Cardiac atrium fibroblast (primary cell): Measurements from ENCODE around the gene SLC39A2. TPM values are rescaled to one million over a fixed set of nuclear protein-coding genes. Genes with fewer than 3 reads are reported as not detected.

Experiments used
- total RNA-seq: library from RNA; depleted of rRNA; stranded (reverse); fragments of >200 nt; gene quantifications from 2 replicates; pipeline ENCODE4 v1.2.3, GENCODE V29; 2015

Gene SLC39A2
- not detected in 2 replicates for total RNA-seq

GRCh38 chr14:20998674-20999366 lies at the start of gene SLC39A2:
Gene SLC39A2 (plus strand): TSS chr14:20999293. CDS start chr14:20999447, 154 bp downstream.

GRCh38 chr14:20954736-20955537 lies 44.2 kb upstream of the SLC39A2 start, which contains the start of gene RNASE2:
Gene RNASE2 (plus strand): TSS chr14:20955487. CDS start chr14:20955772, 285 bp downstream.

GRCh38 chr14:20989787-20990600 lies 9.1 kb upstream of the SLC39A2 start, which contains the start of gene METTL17:
Gene METTL17 (plus strand): TSS chr14:20989980. CDS start chr14:20990003, 23 bp downstream.

GRCh38 chr14:21024585-21025370 lies 25.7 kb downstream of the SLC39A2 start, which contains the start of gene NDRG2:
Gene NDRG2 (minus strand): TSS chr14:21025061. CDS start chr14:21023315, 1,746 bp downstream.

GRCh38 chr14:21029917-21030316 lies 30.8 kb downstream of the SLC39A2 start, which contains the start of gene TPPP2:
Gene TPPP2 (plus strand): TSS chr14:21030217. CDS start chr14:21030582, 365 bp downstream.

GRCh38 chr14:21034707-21035106 lies 35.6 kb downstream of the SLC39A2 start, which contains the start of gene RNASE13:
Gene RNASE13 (minus strand): TSS chr14:21034807. CDS start chr14:21034288, 519 bp downstream.

GRCh38 chr14:21041676-21042433 lies 42.8 kb downstream of the SLC39A2 start, which contains the start of gene RNASE7:
Gene RNASE7 (plus strand): TSS chr14:21042362. CDS start chr14:21042993, 631 bp downstream.

Other genes starting within 250 kb of the SLC39A2 start
- gene EDDM3B, start 230.9 kb upstream of the SLC39A2 start, total RNA-seq = not detected in 2 replicates
- not detected in 2 replicates for gene RNASE6, start 218.0 kb upstream of the SLC39A2 start, total RNA-seq
- 3.4 and 8.1 TPM in 2 replicates for gene RNASE1, start 196.4 kb upstream of the SLC39A2 start, total RNA-seq
- gene RNASE3, start 107.9 kb upstream of the SLC39A2 start, total RNA-seq = not detected in 2 replicates
- gene RNASE2, start 43.8 kb upstream of the SLC39A2 start, total RNA-seq = not detected in 2 replicates
- gene METTL17, start 9.3 kb upstream of the SLC39A2 start, total RNA-seq = 36.8 and 104 TPM in 2 replicates
- gene NDRG2, start 25.8 kb downstream of the SLC39A2 start, total RNA-seq = 14.7 and 16.4 TPM in 2 replicates
- not detected in 2 replicates for gene TPPP2, start 30.9 kb downstream of the SLC39A2 start, total RNA-seq
- not detected in 2 replicates for gene RNASE13, start 35.5 kb downstream of the SLC39A2 start, total RNA-seq
- not detected in 2 replicates for gene RNASE7, start 43.1 kb downstream of the SLC39A2 start, total RNA-seq
- not detected in 2 replicates for gene RNASE8, start 58.5 kb downstream of the SLC39A2 start, total RNA-seq
- gene ARHGEF40, start 71.0 kb downstream of the SLC39A2 start, total RNA-seq = 27.3 and 38.1 TPM in 2 replicates
- 7.9 and 8.1 TPM in 2 replicates for gene ZNF219, start 99.4 kb downstream of the SLC39A2 start, total RNA-seq
- gene TMEM253, start 101.8 kb downstream of the SLC39A2 start, total RNA-seq = not detected in 2 replicates
- gene OR5AU1, start 156.8 kb downstream of the SLC39A2 start, total RNA-seq = not detected in 2 replicates